GM19372 (cell line): ENCODE results near the gene WHRN.

Experiments used
- ATAC-seq: cut with Tn5 transposase; IDR thresholded peaks from one replicate; pipeline ENCODE4 v1.9.1; 2021; ENCODE audit warnings: mild to moderate bottlenecking, low read depth, moderate library complexity; ENCODE audit not compliant: unreplicated experiment

WHRN gene

DNA sequence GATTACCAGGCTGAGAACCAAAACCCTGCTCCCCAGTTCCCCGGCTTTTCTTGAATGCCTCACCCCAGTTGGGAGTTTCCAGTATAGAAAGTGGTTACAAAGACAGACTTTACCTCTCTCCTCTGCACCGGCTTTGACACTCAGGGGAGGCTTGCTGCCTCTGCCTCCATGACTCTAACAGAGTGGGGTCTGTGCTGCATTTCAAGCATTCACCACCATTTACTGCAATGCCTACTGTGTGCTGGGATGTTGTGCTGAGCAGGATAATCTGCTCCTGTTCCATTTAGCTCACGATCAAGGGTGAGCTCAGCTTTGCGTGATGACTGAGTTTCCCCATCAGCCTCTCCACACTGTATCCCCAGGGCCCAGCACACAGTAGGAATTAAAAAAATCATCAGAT is 77.6 kb downstream of the WHRN start:
- ATAC-seq = no peak

- no peak for ATAC-seq
These were observed 79.0 kb downstream of the WHRN start for GRCh38 chr9:114426046-114426948.

DNA sequence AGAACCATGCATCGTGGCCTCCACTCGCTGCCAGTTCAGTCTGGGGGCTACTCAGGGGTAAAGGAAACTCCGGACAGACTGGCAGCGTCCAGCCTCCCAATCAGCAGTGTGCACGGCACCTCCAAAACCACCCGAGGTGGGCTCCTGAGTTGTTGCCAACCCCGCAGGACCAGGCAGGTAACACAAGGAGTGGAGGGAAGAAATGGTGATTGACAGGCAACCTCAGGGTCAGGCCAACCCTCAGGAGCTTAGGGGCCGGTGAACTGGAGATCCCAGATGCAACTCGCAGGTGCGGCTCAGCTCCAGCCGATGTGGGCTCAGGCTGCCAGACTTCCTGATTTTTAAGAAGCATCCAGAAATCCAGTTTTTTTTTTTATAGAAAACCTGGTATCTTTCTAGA is 80.1 kb downstream of the WHRN start:
- no peak for ATAC-seq

GRCh38 chr9:114424126-114424525 is 81.1 kb downstream of the WHRN start:
- no peak for ATAC-seq

DNA sequence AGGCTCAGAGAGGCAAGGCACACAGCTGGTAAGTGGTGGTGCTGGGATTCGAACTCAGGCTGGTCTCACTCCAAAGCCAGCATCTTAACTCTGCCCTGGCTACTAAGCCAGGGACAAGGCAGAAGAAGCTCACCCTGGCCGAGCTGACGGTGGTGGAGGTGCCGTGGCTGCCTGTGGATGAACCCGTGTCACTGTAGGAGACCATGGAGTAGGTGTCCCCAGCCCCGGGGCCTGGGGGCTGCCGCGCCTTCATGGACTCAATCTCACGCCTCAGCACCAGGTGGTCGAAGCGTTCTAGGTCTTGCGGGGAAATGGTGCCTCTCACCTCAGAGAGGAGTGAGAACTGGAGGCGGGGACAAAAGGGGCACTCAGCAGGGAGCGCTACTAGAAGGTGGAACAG is 82.1 kb downstream of the WHRN start:
- ATAC-seq = no peak

GRCh38 chr9:114421147-114421546 is 84.1 kb downstream of the WHRN start:
- no peak for ATAC-seq

GRCh38 chr9:114419796-114420195 is 85.5 kb downstream of the WHRN start:
- ATAC-seq = no peak

- ATAC-seq = no peak
These were observed 87.2 kb downstream of the WHRN start for GRCh38 chr9:114418053-114418452.

DNA sequence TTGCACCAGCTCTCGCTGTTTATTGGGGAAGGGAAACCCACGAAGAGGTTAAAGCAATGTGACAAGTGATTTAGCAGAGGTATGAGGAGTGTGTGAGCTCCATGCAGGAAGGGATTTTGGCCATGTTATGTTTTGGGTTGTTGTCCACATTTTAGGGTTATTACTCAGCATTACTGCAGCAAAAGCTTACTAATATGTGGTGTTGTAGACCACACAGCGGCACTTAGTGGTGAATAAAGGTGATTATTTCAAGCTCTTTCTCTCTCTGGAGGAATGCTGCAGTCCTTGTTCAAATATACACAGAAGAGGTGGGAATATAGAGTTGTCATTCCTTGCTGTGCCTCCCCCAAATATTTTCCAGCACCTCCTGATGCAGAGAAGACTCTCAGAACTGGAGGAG is 87.8 kb downstream of the WHRN start:
- no peak for ATAC-seq

GRCh38 chr9:114416906-114417305 is 88.4 kb downstream of the WHRN start:
- ATAC-seq = no peak

DNA sequence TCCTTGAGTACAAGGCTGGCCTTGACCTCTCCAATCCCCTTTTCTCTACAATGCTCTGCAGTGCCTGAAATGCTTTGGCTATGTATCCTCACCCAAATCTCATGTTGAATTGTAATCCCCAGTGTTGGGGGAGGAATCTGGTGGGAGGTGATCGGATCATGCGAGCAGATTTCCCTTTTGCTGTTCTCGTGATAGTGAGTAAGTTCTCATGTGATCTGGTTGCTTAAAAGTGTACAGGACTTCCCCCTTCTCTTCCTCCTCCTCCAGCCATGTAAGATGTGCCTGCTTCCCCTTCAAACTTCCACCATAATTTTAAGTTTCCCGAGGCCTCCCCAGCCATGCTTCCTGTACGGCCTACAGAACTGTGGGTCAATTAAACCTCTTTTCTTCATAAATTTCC is 89.0 kb downstream of the WHRN start:
- no peak for ATAC-seq

GRCh38 chr9:114414346-114414745 is 90.9 kb downstream of the WHRN start:
- no peak for ATAC-seq

GRCh38 chr9:114413861-114414301 is 91.4 kb downstream of the WHRN start:
- no peak for ATAC-seq

- ATAC-seq = no peak
These were observed 93.1 kb downstream of the WHRN start for GRCh38 chr9:114412048-114412683.

- no peak for ATAC-seq
These were observed 93.8 kb downstream of the WHRN start for GRCh38 chr9:114411452-114411851.

DNA sequence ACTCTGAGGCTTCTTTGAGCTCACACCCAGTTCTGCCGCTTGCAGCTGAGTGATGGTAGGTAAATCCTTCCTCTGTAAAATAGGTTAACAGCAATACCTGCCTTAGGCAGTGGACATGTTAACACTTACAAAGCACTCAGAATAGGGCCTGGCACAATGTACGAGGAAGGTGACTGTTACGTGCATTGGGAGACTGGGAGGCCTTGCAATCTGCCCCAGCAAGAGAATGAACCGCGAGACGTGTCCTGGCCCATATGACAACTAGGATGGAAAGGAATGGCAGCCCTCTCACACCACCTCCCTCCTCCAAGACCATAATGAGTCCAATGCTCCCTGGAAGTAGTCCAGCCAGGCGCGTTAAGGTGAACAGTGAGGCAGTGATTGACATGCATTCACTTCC is 94.4 kb downstream of the WHRN start:
- no peak for ATAC-seq

DNA sequence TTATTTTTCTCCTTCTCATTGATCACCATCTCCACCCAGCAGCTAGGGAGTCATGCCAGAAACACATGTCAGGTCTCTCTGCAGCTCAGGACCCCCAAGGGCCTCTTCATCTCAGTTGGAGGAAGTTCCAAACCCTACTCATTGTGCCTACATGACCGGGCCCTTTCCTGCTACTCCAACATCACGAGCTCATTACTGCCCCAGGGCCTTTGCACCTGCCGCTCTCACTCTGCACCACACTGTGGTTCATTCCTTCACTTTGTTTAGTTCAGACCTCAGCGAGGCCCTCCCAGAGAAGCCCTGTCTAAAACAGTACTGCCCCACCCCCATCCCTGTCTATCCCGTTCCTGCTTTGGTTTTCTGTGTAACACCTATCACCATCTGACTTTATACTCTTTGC is 95.4 kb downstream of the WHRN start:
- ATAC-seq = no peak

DNA sequence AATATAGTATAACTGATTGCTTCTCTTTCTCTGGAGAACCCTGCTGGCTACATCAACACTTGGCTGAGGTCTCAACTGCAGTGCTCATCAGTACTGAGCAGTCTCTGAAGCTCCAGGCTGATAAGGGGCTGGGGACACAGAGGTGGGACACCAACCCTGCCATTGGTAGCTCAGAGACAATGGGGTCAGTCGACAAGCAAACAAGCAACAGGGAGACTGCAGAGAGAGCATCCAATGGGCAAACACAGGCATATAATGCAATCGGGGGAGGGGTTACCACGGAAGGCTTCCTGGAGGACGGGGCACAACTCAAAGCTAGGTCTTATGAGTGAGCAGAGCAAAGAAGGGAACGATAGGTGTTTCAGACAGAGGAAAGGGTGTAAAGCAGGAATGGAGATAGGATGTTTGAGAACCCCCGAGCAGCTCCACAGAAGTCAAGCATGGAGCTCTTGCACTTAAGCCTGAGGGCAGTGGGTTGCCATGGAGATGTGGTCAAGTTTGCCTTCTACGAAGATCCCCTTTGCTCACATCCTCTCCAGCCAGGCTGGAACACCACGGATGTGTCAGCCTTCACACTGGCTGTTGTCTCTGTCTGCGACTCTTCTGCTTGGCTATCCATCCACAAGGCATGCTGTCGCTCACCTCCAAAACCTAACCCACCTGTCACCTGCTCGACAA is 96.0 kb downstream of the WHRN start:
- no peak for ATAC-seq

DNA sequence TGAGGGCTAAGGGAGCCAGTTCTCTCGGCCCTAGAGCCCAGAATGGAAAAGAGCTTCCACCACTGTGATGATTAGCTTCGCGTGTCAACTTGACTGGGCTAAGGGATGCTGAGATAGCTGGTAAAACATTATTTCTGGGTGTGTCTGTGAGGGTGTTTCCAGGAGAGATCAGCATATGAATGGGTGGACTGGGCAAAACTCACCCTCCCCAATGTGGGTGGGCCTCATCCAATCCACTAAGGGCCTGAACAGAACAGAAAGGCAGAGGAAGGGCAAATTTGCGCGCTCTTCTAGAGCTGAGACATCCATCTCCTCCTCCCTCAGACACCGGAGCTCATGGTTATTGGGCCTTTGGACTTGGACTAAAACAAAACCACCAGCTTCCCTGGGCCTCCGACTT is 96.6 kb downstream of the WHRN start:
- ATAC-seq = no peak

- no peak for ATAC-seq
These were observed 97.4 kb downstream of the WHRN start for GRCh38 chr9:114407889-114408288.

DNA sequence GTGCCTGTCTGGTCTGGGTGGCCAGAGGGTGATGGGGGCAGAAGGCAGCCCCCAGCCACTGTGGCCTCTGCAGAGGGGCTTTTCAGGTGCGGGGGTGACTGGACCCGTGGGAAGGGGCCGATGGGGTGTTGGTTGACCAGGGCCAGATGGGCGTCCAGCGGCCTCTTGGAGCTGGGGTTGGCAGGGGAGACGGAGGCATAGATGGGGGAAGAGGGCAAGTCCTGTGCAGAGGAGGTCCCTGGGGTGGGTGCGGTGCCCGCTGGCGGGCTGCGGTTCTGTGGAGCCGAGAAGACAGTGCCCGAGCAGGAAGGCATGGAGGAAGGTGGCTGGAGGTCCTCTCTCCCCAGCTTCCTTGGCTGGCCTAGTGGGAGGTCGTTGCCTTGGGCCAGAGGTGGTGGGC is 98.8 kb downstream of the WHRN start:
- no peak for ATAC-seq
